Measurements from ENCODE around the gene RBM15. TPM values are rescaled to one million over a fixed set of nuclear protein-coding genes. Genes with fewer than 3 reads are reported as not detected.

RBM15 gene
- total RNA-seq, 1 donor from 2014 or later: 52.6 TPM

- TF ChIP-seq CTCF (conservative IDR thresholded peaks at IDR 0.05): no peak
- Mint-ChIP-seq H3K27ac (ENCODE audit: unreplicated experiment) (no peak overlapping the region), H3K9me3 (no peaks in the 10 kb centered on the region), H3K4me1 (peaks cover 60% of the 10 kb centered on the region), H3K36me3 (ENCODE audit: low read depth) (peaks cover 9% of the 10 kb centered on the region), H3K27me3 (ENCODE audit: low read depth) (no peaks in the 10 kb centered on the region), H3K4me3 (no peak overlapping the region)
- no peak for DNase-seq (ENCODE audit: low read depth, low spot score)
Measured at GRCh38 chr1:110340207-110340468, 961 bp downstream of the RBM15 start.

- H3K4me3 Mint-ChIP-seq: no peak overlapping the region
- no peak for TF ChIP-seq CTCF (conservative IDR thresholded peaks at IDR 0.05)
- DNase-seq (ENCODE audit: low read depth, low spot score): no peak
Measured at GRCh38 chr1:110341146-110341871, 2.1 kb downstream of the RBM15 start.

GRCh38 chr1:110341872-110342331 lies 2.7 kb downstream of the RBM15 start:
- Mint-ChIP-seq H3K9me3 (no peaks in the 10 kb centered on the region), H3K36me3 (ENCODE audit: low read depth) (peaks cover 12% of the 10 kb centered on the region), H3K27me3 (ENCODE audit: low read depth) (no peaks in the 10 kb centered on the region), H3K4me1 (peaks cover 74% of the 10 kb centered on the region), H3K27ac (ENCODE audit: unreplicated experiment) (no peak overlapping the region), H3K4me3 (no peak overlapping the region)
- no peak for DNase-seq (ENCODE audit: low read depth, low spot score)
- TF ChIP-seq CTCF (conservative IDR thresholded peaks at IDR 0.05): no peak

More at GRCh38 chr1:110341146-110341871, 2.1 kb downstream of the RBM15 start:
- Mint-ChIP-seq H3K27me3 (ENCODE audit: low read depth) (no peaks in the 10 kb centered on the region), H3K27ac (ENCODE audit: unreplicated experiment) (no peak overlapping the region), H3K9me3 (no peaks in the 10 kb centered on the region), H3K4me1 (peaks cover 72% of the 10 kb centered on the region), H3K36me3 (ENCODE audit: low read depth) (peaks cover 12% of the 10 kb centered on the region)

GRCh38 chr1:110343249-110343648 lies 4.1 kb downstream of the RBM15 start:
- Mint-ChIP-seq H3K36me3 (ENCODE audit: low read depth) (peaks cover 12% of the 10 kb centered on the region), H3K4me3 (no peak overlapping the region), H3K4me1 (peaks cover 78% of the 10 kb centered on the region), H3K9me3 (no peaks in the 10 kb centered on the region), H3K27me3 (ENCODE audit: low read depth) (no peaks in the 10 kb centered on the region), H3K27ac (ENCODE audit: unreplicated experiment) (no peak overlapping the region)
- no peak for DNase-seq (ENCODE audit: low read depth, low spot score)
- no peak for TF ChIP-seq CTCF (conservative IDR thresholded peaks at IDR 0.05)

- no peak for DNase-seq (ENCODE audit: low read depth, low spot score)
- Mint-ChIP-seq H3K27ac (ENCODE audit: unreplicated experiment) (no peak overlapping the region), H3K4me3 (no peak overlapping the region), H3K4me1 (peaks cover 81% of the 10 kb centered on the region), H3K9me3 (no peaks in the 10 kb centered on the region), H3K27me3 (ENCODE audit: low read depth) (no peaks in the 10 kb centered on the region), H3K36me3 (ENCODE audit: low read depth) (peaks cover 12% of the 10 kb centered on the region)
- TF ChIP-seq CTCF (conservative IDR thresholded peaks at IDR 0.05): no peak
Measured at GRCh38 chr1:110344152-110344551, 5.0 kb downstream of the RBM15 start.

Data from neural crest cell (in vitro differentiated cells).